Activated T-helper 1 cell treated with anti-CD3 and anti-CD28 coated beads, Interleukin-12 subunit alpha, Interleukin-12 subunit beta, Interleukin-2, Interleukin-4 antibody, amounts not matched to agents 30 ng/mL and 10 ng/mL and 1 ng/mL, durations not matched to agents 14 hours and 24 hours and 36 hours (primary cell): ENCODE data around the gene TRIM72. TPM values are rescaled to one million over a fixed set of nuclear protein-coding genes. Genes with fewer than 3 reads are reported as not detected.

Experiments used
- DNase-seq: peaks from one replicate; pipeline ENCODE4 v3.0.0; 2021; ENCODE audit warnings: low spot score
- H3K27ac Mint-ChIP-seq: one replicate; pipeline ENCODE4 v1.8.0; 2021; ENCODE audit warnings: mild to moderate bottlenecking, mixed read lengths
- H3K27me3 Mint-ChIP-seq: one replicate; pipeline ENCODE4 v1.8.0; 2022; ENCODE audit warnings: mild to moderate bottlenecking, moderate library complexity, mixed read lengths; ENCODE audit not compliant: insufficient read depth
- H3K36me3 Mint-ChIP-seq: one replicate; pipeline ENCODE4 v1.8.0; 2021; ENCODE audit warnings: low read depth, mixed read lengths
- H3K4me1 Mint-ChIP-seq: one replicate; pipeline ENCODE4 v1.8.0; 2021; ENCODE audit warnings: low read depth, mixed read lengths
- H3K4me3 Mint-ChIP-seq: one replicate; pipeline ENCODE4 v1.8.0; 2021; ENCODE audit warnings: mild to moderate bottlenecking, moderate library complexity, mixed read lengths
- H3K9me3 Mint-ChIP-seq: one replicate; pipeline ENCODE4 v1.8.0; 2021; ENCODE audit warnings: mixed read lengths
- intact Hi-C: fragments of 100-400 bp; cut with micrococcal nuclease; formaldehyde crosslinking; loops from one replicate; pipeline ENCODE4 v1.15.1; 2024
- total RNA-seq: library from RNA; stranded (reverse); gene quantifications from 2 replicates; pipeline ENCODE4 v1.2.3, GENCODE V29; 2022

The TRIM72 gene
- total RNA-seq, 1 donor from 2014 or later = 0.10 TPM

- H3K27ac Mint-ChIP-seq = peak overlapping the region; percentile 77
- no peaks in the 10 kb centered on the region for H3K27me3 Mint-ChIP-seq
- no peak for DNase-seq
- peaks cover 82% of the 10 kb centered on the region for H3K4me1 Mint-ChIP-seq
- no peaks in the 10 kb centered on the region for H3K9me3 Mint-ChIP-seq
- intact Hi-C loops = loop anchor here (5.0 kb wide), 1 partner anchor 82 kb away; no protein-coding TSS in a partner anchor
- H3K36me3 Mint-ChIP-seq = peaks cover 88% of the 10 kb centered on the region
- peak overlapping the region; percentile 10 for H3K4me3 Mint-ChIP-seq
Measured at GRCh38 chr16:31184888-31185287, 29.0 kb upstream of the TRIM72 start.

GRCh38 chr16:31185339-31185738, 28.6 kb upstream of the TRIM72 start:
- no peaks in the 10 kb centered on the region for H3K27me3 Mint-ChIP-seq
- peaks cover 90% of the 10 kb centered on the region for H3K36me3 Mint-ChIP-seq
- H3K4me1 Mint-ChIP-seq = peaks cover 87% of the 10 kb centered on the region
- H3K27ac Mint-ChIP-seq = peak overlapping the region; percentile 20
- DNase-seq = no peak
- H3K4me3 Mint-ChIP-seq = peak overlapping the region; percentile 10
- intact Hi-C loops = no loop called here
- no peaks in the 10 kb centered on the region for H3K9me3 Mint-ChIP-seq

- no peak for DNase-seq
- peak overlapping the region; percentile 68 for H3K4me3 Mint-ChIP-seq
- H3K27ac Mint-ChIP-seq = peak overlapping the region; percentile 62
- H3K36me3 Mint-ChIP-seq = peaks cover 95% of the 10 kb centered on the region
- intact Hi-C loops = no loop called here
- H3K9me3 Mint-ChIP-seq = no peaks in the 10 kb centered on the region
- peaks cover 95% of the 10 kb centered on the region for H3K4me1 Mint-ChIP-seq
- H3K27me3 Mint-ChIP-seq = no peaks in the 10 kb centered on the region
Measured at GRCh38 chr16:31186176-31186575, 27.7 kb upstream of the TRIM72 start.

- no peaks in the 10 kb centered on the region for H3K9me3 Mint-ChIP-seq
- peak overlapping the region; percentile 27 for H3K27ac Mint-ChIP-seq
- intact Hi-C loops = no loop called here
- H3K27me3 Mint-ChIP-seq = no peaks in the 10 kb centered on the region
- peaks cover 95% of the 10 kb centered on the region for H3K36me3 Mint-ChIP-seq
- H3K4me1 Mint-ChIP-seq = peaks cover 97% of the 10 kb centered on the region
- DNase-seq = no peak
- no peak overlapping the region for H3K4me3 Mint-ChIP-seq
Measured at GRCh38 chr16:31186930-31187807, 26.8 kb upstream of the TRIM72 start.

GRCh38 chr16:31187808-31188189, 26.1 kb upstream of the TRIM72 start:
- Mint-ChIP-seq H3K4me3 (no peak overlapping the region), H3K9me3 (no peaks in the 10 kb centered on the region), H3K27me3 (no peaks in the 10 kb centered on the region), H3K4me1 (peaks cover 92% of the 10 kb centered on the region), H3K27ac (no peak overlapping the region), H3K36me3 (peaks cover 90% of the 10 kb centered on the region)
- no peak for DNase-seq
- intact Hi-C loops = no loop called here

- intact Hi-C loops = no loop called here
- no peak for DNase-seq
- H3K4me3 Mint-ChIP-seq = peak overlapping the region; percentile 34
- H3K4me1 Mint-ChIP-seq = peaks cover 88% of the 10 kb centered on the region
- H3K9me3 Mint-ChIP-seq = no peaks in the 10 kb centered on the region
- peak overlapping the region; percentile 70 for H3K27ac Mint-ChIP-seq
- H3K36me3 Mint-ChIP-seq = peaks cover 88% of the 10 kb centered on the region
- no peaks in the 10 kb centered on the region for H3K27me3 Mint-ChIP-seq
Measured at GRCh38 chr16:31188450-31189411, 25.2 kb upstream of the TRIM72 start.

GRCh38 chr16:31189412-31189778, 24.5 kb upstream of the TRIM72 start:
- intact Hi-C loops = no loop called here
- Mint-ChIP-seq H3K4me3 (peak overlapping the region; percentile 34), H3K27me3 (no peaks in the 10 kb centered on the region), H3K36me3 (peaks cover 84% of the 10 kb centered on the region), H3K27ac (peak overlapping the region; percentile 70), H3K4me1 (peaks cover 84% of the 10 kb centered on the region), H3K9me3 (no peaks in the 10 kb centered on the region)
- no peak for DNase-seq

- Mint-ChIP-seq H3K9me3 (no peaks in the 10 kb centered on the region), H3K27me3 (no peaks in the 10 kb centered on the region), H3K36me3 (peaks cover 82% of the 10 kb centered on the region), H3K27ac (no peak overlapping the region), H3K4me3 (no peak overlapping the region), H3K4me1 (peaks cover 77% of the 10 kb centered on the region)
- no peak for DNase-seq
- intact Hi-C loops = no loop called here
Measured at GRCh38 chr16:31190061-31190460, 23.9 kb upstream of the TRIM72 start.

- Mint-ChIP-seq H3K4me1 (peaks cover 69% of the 10 kb centered on the region), H3K36me3 (peaks cover 79% of the 10 kb centered on the region), H3K9me3 (no peaks in the 10 kb centered on the region), H3K4me3 (no peak overlapping the region), H3K27me3 (no peaks in the 10 kb centered on the region), H3K27ac (peak overlapping the region; percentile 64)
- no peak for DNase-seq
- intact Hi-C loops = no loop called here
Measured at GRCh38 chr16:31190818-31191444, 23.0 kb upstream of the TRIM72 start.

GRCh38 chr16:31191697-31192428, 22.1 kb upstream of the TRIM72 start:
- no peaks in the 10 kb centered on the region for H3K9me3 Mint-ChIP-seq
- H3K4me1 Mint-ChIP-seq = peaks cover 59% of the 10 kb centered on the region

GRCh38 chr16:31192856-31193642, 20.9 kb upstream of the TRIM72 start:
- intact Hi-C loops = no loop called here
- Mint-ChIP-seq H3K4me3 (no peak overlapping the region), H3K4me1 (peaks cover 51% of the 10 kb centered on the region), H3K9me3 (no peaks in the 10 kb centered on the region), H3K36me3 (peaks cover 66% of the 10 kb centered on the region), H3K27ac (peak overlapping the region; percentile 40), H3K27me3 (no peaks in the 10 kb centered on the region)
- no peak for DNase-seq

More at GRCh38 chr16:31191697-31192428, 22.1 kb upstream of the TRIM72 start:
- Mint-ChIP-seq H3K4me3 (no peak overlapping the region), H3K36me3 (peaks cover 77% of the 10 kb centered on the region), H3K27ac (no peak overlapping the region), H3K27me3 (no peaks in the 10 kb centered on the region)
- no peak for DNase-seq
- intact Hi-C loops = no loop called here
